K562 (cell line): ENCODE measurements around the gene ACCSL. TPM values are rescaled to one million over a fixed set of nuclear protein-coding genes. Genes with fewer than 3 reads are reported as not detected.

Experiments
- ATAC-seq: fragments of 200-7000 bp; cut with Tn5 transposase; 3 replicates; pipeline ENCODE4 v1.9.1; 2020; ENCODE audit warnings: moderate library complexity
- BruUV-seq: library from RNA; stranded (reverse); fragments of 400-500 nt; replicated peaks from 2 replicates; lab custom pipeline; 2021; lab: Mats Ljungman, UMichigan
- CTCF ChIA-PET: fragments of 300-600 bp; formaldehyde crosslinking; extraction: SDS; loops from one replicate; lab custom pipeline; 2021; ENCODE audit warnings: low intra/inter-chr PET ratio; lab: Yijun Ruan, JAX
- POLR2A ChIA-PET: fragments of 300-600, 350-650 bp; sonication (Branson Sonifier 250); formaldehyde crosslinking; extraction: SDS; loops from one replicate; lab custom pipeline; 2021; ENCODE audit warnings: antibody characterized with exemption, inconsistent platforms; lab: Yijun Ruan, JAX
- DNase-seq, 4 experiments: peaks; one replicate each; pipeline versions ENCODE4 v3.0.0 to v3.0.0-alpha.2; 2011 to 2018; ENCODE audit warnings: low spot score in 3 of 4, mixed read lengths in 3 of 4; ENCODE audit errors: extremely low read depth in 1 of 4
- FAIRE-seq: peaks from 2 replicates; lab custom pipeline; 2011; peaks lifted over from hg19 to GRCh38; lab: Jason Lieb, UNC
- H2AFZ ChIP-seq: 2 replicates; pipeline ENCODE4 v1.6.0; 2011; ENCODE audit warnings: low read depth, low read length, control low read depth, inconsistent platforms
- H3K27ac ChIP-seq: fragments of 200-600 bp; 3 replicates; pipeline ENCODE4 v1.8.0; 2011; ENCODE audit warnings: low read depth, mild to moderate bottlenecking, control low read depth, inconsistent platforms, low read length, moderate library complexity, mixed read lengths; ENCODE audit errors: extremely low read depth
- H3K27me3 ChIP-seq, 2 experiments: fragments of 300-600 bp in 1 of 2; 2 replicates in 1 of 2; 3 replicates in 1 of 2; pipeline versions ENCODE4 v1.6.0 to v1.8.0; 2011; ENCODE audit warnings: inconsistent platforms in 2 of 2, low read length in 2 of 2, mild to moderate bottlenecking in 1 of 2, mixed read lengths in 1 of 2, moderate library complexity in 1 of 2; ENCODE audit not compliant: control insufficient read depth in 2 of 2, insufficient read depth in 2 of 2
- H3K36me3 ChIP-seq: fragments of 300-600 bp; 3 replicates; pipeline ENCODE4 v1.8.0; 2011; ENCODE audit warnings: mild to moderate bottlenecking, low read length, inconsistent platforms; ENCODE audit not compliant: control insufficient read depth, insufficient read depth
- H3K4me1 ChIP-seq, 2 experiments: fragments of 200-600 bp in 1 of 2; replicated peaks in 1 of 2; 2 replicates in 1 of 2; 3 replicates in 1 of 2; pipeline versions ENCODE4 v1.5.1 to v1.8.0; 2011; ENCODE audit warnings: inconsistent platforms in 2 of 2, low read length in 2 of 2, mild to moderate bottlenecking in 1 of 2, mixed read lengths in 1 of 2, moderate library complexity in 1 of 2; ENCODE audit not compliant: control insufficient read depth in 2 of 2, insufficient read depth in 2 of 2
- H3K4me2 ChIP-seq: 2 replicates; pipeline ENCODE4 v1.6.1; 2011; ENCODE audit warnings: low read length, control low read depth, inconsistent platforms, mixed read lengths; ENCODE audit not compliant: insufficient read depth
- H3K4me3 ChIP-seq: fragments of 200-600 bp; sonication (generic), shearing (Covaris generic); 2 replicates; pipeline ENCODE4 v1.5.1; 2016; ENCODE audit warnings: control low read depth, inconsistent platforms
- H3K79me2 ChIP-seq: fragments of 200-600 bp; 3 replicates; pipeline ENCODE4 v1.8.0; 2011; ENCODE audit warnings: low read length, inconsistent platforms; ENCODE audit not compliant: control insufficient read depth, insufficient read depth
- H3K9ac ChIP-seq, 2 experiments: 2 replicates each; pipeline versions ENCODE4 v1.6.0 to v1.6.1; 2011; ENCODE audit warnings: low read depth in 2 of 2, low read length in 2 of 2, control low read depth in 1 of 2, inconsistent platforms in 1 of 2, mild to moderate bottlenecking in 1 of 2, mixed read lengths in 1 of 2; ENCODE audit not compliant: insufficient read depth in 1 of 2
- H3K9me1 ChIP-seq: one replicate; pipeline ENCODE4 v1.6.0; 2011; ENCODE audit warnings: inconsistent platforms, mild to moderate bottlenecking, low read length, moderate library complexity; ENCODE audit not compliant: control insufficient read depth, insufficient read depth
- H3K9me3 ChIP-seq: replicated peaks from 2 replicates; pipeline ENCODE4 v1.5.1; 2011; ENCODE audit warnings: low read depth, low read length, inconsistent platforms; ENCODE audit not compliant: control insufficient read depth, insufficient read depth
- H4K20me1 ChIP-seq: replicated peaks from 2 replicates; pipeline ENCODE4 v1.6.1; 2011; ENCODE audit warnings: low read length, inconsistent platforms, mixed read lengths; ENCODE audit not compliant: control insufficient read depth, insufficient read depth
- BCOR ChIP-seq: fragments of 450-650 bp; IDR thresholded peaks from 2 replicates; pipeline ENCODE4 v1.6.1; 2016
- CAMTA2 ChIP-seq: fragments of 250-450 bp; sonication (Bioruptor Pico); conservative IDR thresholded peaks from 2 replicates; pipeline ENCODE4 v1.5.1; 2022
- CREB1 ChIP-seq, 2 experiments: sonication (generic) in 1 of 2; formaldehyde crosslinking in 1 of 2; IDR thresholded peaks; 2 replicates each; pipeline versions ENCODE4 v1.6.1 to v1.8.0; 2012 to 2022; ENCODE audit warnings: inconsistent platforms in 1 of 2, mild to moderate bottlenecking in 1 of 2, missing genetic modification reagents in 1 of 2, moderate library complexity in 1 of 2
- ELF4 ChIP-seq: fragments of 450-650 bp; formaldehyde crosslinking; IDR thresholded peaks from 2 replicates; pipeline ENCODE4 v1.4.0; 2022; ENCODE audit warnings: missing genetic modification characterization
- KDM4B ChIP-seq, 2 experiments: fragments of 450-650 bp in 1 of 2; sonication (generic) in 1 of 2; IDR thresholded peaks; 2 replicates each; pipeline ENCODE4 v1.6.1; 2016 to 2017; ENCODE audit warnings: borderline replicate concordance in 2 of 2, antibody characterized with exemption in 1 of 2, low read depth in 1 of 2, mild to moderate bottlenecking in 1 of 2
- RAD21 ChIP-seq, 2 experiments: fragments of 250-450 bp in 1 of 2; fragments of 450-650 bp in 1 of 2; sonication (Bioruptor Pico) in 1 of 2; formaldehyde crosslinking in 1 of 2; IDR thresholded peaks in 1 of 2; conservative IDR thresholded peaks in 1 of 2; 2 replicates each; pipeline versions ENCODE4 v1.4.0 to v1.8.0; 2020 to 2022; ENCODE audit warnings: mild to moderate bottlenecking in 2 of 2, moderate library complexity in 1 of 2
- RBFOX2 ChIP-seq: fragments of 200-400 bp; formaldehyde crosslinking; IDR thresholded peaks from 2 replicates; pipeline ENCODE4 v1.6.1; 2017; ENCODE audit warnings: low read depth, mild to moderate bottlenecking, low read length, moderate library complexity
- RBM22 ChIP-seq: fragments of 200-400 bp; formaldehyde crosslinking; IDR thresholded peaks from 2 replicates; pipeline ENCODE4 v1.6.1; 2018; ENCODE audit warnings: low read length, low read depth; ENCODE audit not compliant: poor library complexity, severe bottlenecking
- RBM34 ChIP-seq: fragments of 200-400 bp; formaldehyde crosslinking; IDR thresholded peaks from 2 replicates; pipeline ENCODE4 v1.6.1; 2018; ENCODE audit warnings: low read length, borderline replicate concordance; ENCODE audit not compliant: insufficient read depth
- RHOXF2B ChIP-seq: fragments of 250-450 bp; sonication (Bioruptor Pico); conservative IDR thresholded peaks from 2 replicates; pipeline ENCODE4 v1.5.1; 2021
- TAF1 ChIP-seq: IDR thresholded peaks from 2 replicates; pipeline ENCODE4 v1.6.1; 2011; ENCODE audit warnings: mild to moderate bottlenecking, low read length, moderate library complexity; ENCODE audit not compliant: insufficient read depth, control insufficient read depth, severe bottlenecking; ENCODE audit errors: extremely low read depth
- ZNF232 ChIP-seq: sonication (generic); formaldehyde crosslinking; IDR thresholded peaks from 2 replicates; pipeline ENCODE4 v1.8.0; 2022; ENCODE audit warnings: mild to moderate bottlenecking, missing genetic modification reagents
- WGBS: fragments of 100-300 bp; shearing (Covaris generic); methylation state at CpG from one replicate; pipeline ENCODE4 v1.1.6; 2016; ENCODE audit warnings: low coverage, mixed read lengths; ENCODE audit not compliant: insufficient coverage; ENCODE audit errors: missing lambda C conversion rate; 5-methylcytosine and 5-hydroxymethylcytosine counted together
- in situ Hi-C: fragments of 300-500 bp; cut with MboI; formaldehyde crosslinking; loops from 4 replicates; pipeline ENCODE4 v1.15.0; 2018; ENCODE audit warnings: inconsistent platforms, mixed read lengths
- intact Hi-C: fragments of 100-400 bp; cut with micrococcal nuclease; formaldehyde crosslinking; loops from 2 replicates; pipeline ENCODE4 v1.14.2; 2022
- polyA plus RNA-seq, 8 experiments: library from polyadenylated mRNA; depleted of rRNA in 4 of 8; stranded (reverse) in 5 of 8; unstranded in 3 of 8; fragments of >200 nt; fragmentation: Nextera tagmentation in 2 of 8; fragmentation: Illumina TruSeq in 1 of 8; extraction: Ambion mirVana in 2 of 8; extraction: Trizol in 1 of 8; gene quantifications; 2 replicates each; pipeline versions ENCODE4 v1.2.1 to v1.2.3, GENCODE V29; 2011 to 2014; ENCODE audit warnings: inconsistent platforms in 1 of 8, missing spikeins in 1 of 8
- total RNA-seq, 7 experiments: library from RNA; depleted of rRNA in 6 of 7; stranded (reverse); fragments of >200 nt in 6 of 7; fragmentation: Illumina TruSeq in 2 of 7; extraction: Trizol in 2 of 7; gene quantifications; 2 replicates each; pipeline versions ENCODE4 v1.2.1 to v1.2.3, GENCODE V29; 2011 to 2021; ENCODE audit warnings: low replicate concordance in 1 of 7
- TF ChIP-seq, protein P1 (sequence below): sonication (generic); formaldehyde crosslinking; IDR thresholded peaks from 2 replicates; pipeline ENCODE4 v1.8.1; 2023; ENCODE audit warnings: mild to moderate bottlenecking, missing genetic modification reagents
- TF ChIP-seq, protein P2 (sequence below): fragments of 450-650 bp; IDR thresholded peaks from 2 replicates; pipeline ENCODE4 v1.6.1; 2016; ENCODE audit warnings: low read depth, mild to moderate bottlenecking, moderate library complexity
- TF ChIP-seq, protein P3 (sequence below), 2 experiments: fragments of 450-650 bp in 1 of 2; sonication (generic) in 1 of 2; formaldehyde crosslinking in 1 of 2; IDR thresholded peaks in 1 of 2; conservative IDR thresholded peaks in 1 of 2; 2 replicates each; pipeline versions ENCODE4 v1.6.1 to v1.8.1; 2016 to 2023; ENCODE audit warnings: mild to moderate bottlenecking in 2 of 2, moderate library complexity in 2 of 2, inconsistent platforms in 1 of 2, missing genetic modification reagents in 1 of 2
- TF ChIP-seq, protein P4 (sequence below): IDR thresholded peaks from 3 replicates; pipeline ENCODE4 v1.6.1; 2011; ENCODE audit warnings: borderline replicate concordance, mild to moderate bottlenecking, moderate library complexity; ENCODE audit not compliant: insufficient read length; ENCODE audit errors: extremely low read depth

The ACCSL gene
- total and polyA plus RNA-seq, 9 of the 15 experiments (the other 6 are each of a cell fraction or from before 2014, with no cell fraction given): not detected

DNA sequence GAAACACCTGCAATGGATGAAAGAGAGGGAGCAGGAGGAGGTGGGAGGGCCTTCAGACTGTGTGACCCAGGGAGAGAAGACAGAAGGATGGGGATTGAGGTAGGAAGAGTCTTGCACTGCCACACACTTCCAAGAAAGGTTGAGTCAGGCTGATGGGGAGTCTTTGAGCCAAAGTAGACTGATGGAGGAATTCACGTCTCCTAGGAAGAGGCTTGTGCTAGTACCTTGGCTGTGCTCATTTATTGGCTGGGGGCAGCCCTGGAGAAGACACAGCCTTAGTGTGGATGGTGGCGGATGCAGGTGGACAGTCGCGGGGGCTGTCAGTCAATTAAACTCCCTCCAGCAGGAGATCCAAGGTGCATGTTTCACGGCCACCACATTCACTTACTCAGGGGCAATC lies 16.2 kb upstream of the ACCSL start:
- in situ Hi-C loops: no loop called here
- WGBS: 5% methylated on average over 4 of the region's 5 CpGs
- no peak for TF ChIP-seq RBFOX2
- no peak for TF ChIP-seq RBM34
- TF ChIP-seq RBM22: no peak
- no peak for TF ChIP-seq CREB1 (IDR thresholded peaks at IDR 0.05)
- TF ChIP-seq CREB1 (CRISPR knock-in tag; IDR thresholded peaks at IDR 0.05): no peak
- TF ChIP-seq, protein P1, sequence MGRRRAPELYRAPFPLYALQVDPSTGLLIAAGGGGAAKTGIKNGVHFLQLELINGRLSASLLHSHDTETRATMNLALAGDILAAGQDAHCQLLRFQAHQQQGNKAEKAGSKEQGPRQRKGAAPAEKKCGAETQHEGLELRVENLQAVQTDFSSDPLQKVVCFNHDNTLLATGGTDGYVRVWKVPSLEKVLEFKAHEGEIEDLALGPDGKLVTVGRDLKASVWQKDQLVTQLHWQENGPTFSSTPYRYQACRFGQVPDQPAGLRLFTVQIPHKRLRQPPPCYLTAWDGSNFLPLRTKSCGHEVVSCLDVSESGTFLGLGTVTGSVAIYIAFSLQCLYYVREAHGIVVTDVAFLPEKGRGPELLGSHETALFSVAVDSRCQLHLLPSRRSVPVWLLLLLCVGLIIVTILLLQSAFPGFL (CRISPR knock-in tag): no peak
- TF ChIP-seq ELF4 (CRISPR knock-in tag): no peak
- TF ChIP-seq, protein P2, sequence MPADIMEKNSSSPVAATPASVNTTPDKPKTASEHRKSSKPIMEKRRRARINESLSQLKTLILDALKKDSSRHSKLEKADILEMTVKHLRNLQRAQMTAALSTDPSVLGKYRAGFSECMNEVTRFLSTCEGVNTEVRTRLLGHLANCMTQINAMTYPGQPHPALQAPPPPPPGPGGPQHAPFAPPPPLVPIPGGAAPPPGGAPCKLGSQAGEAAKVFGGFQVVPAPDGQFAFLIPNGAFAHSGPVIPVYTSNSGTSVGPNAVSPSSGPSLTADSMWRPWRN: no peak
- no peak for TF ChIP-seq KDM4B (IDR thresholded peaks at IDR 0.05; ENCODE audit: borderline replicate concordance in 2 of 2, low read depth in 1 of 2)
- TF ChIP-seq, protein P3, sequence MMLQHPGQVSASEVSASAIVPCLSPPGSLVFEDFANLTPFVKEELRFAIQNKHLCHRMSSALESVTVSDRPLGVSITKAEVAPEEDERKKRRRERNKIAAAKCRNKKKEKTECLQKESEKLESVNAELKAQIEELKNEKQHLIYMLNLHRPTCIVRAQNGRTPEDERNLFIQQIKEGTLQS (IDR thresholded peaks at IDR 0.05): no peak
- TF ChIP-seq, protein P3 (CRISPR knock-in tag; conservative IDR thresholded peaks at IDR 0.05): no peak
- no peak for TF ChIP-seq CAMTA2 (CRISPR knock-in tag)
- no peak for TF ChIP-seq BCOR
- TF ChIP-seq RAD21 (CRISPR knock-in tag; conservative IDR thresholded peaks at IDR 0.05 in 1 of 2, IDR thresholded peaks at IDR 0.05 in 1 of 2): no peak
- TF ChIP-seq, protein P4, sequence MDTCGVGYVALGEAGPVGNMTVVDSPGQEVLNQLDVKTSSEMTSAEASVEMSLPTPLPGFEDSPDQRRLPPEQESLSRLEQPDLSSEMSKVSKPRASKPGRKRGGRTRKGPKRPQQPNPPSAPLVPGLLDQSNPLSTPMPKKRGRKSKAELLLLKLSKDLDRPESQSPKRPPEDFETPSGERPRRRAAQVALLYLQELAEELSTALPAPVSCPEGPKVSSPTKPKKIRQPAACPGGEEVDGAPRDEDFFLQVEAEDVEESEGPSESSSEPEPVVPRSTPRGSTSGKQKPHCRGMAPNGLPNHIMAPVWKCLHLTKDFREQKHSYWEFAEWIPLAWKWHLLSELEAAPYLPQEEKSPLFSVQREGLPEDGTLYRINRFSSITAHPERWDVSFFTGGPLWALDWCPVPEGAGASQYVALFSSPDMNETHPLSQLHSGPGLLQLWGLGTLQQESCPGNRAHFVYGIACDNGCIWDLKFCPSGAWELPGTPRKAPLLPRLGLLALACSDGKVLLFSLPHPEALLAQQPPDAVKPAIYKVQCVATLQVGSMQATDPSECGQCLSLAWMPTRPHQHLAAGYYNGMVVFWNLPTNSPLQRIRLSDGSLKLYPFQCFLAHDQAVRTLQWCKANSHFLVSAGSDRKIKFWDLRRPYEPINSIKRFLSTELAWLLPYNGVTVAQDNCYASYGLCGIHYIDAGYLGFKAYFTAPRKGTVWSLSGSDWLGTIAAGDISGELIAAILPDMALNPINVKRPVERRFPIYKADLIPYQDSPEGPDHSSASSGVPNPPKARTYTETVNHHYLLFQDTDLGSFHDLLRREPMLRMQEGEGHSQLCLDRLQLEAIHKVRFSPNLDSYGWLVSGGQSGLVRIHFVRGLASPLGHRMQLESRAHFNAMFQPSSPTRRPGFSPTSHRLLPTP: no peak
- no peak for TF ChIP-seq RHOXF2B
- TF ChIP-seq ZNF232 (CRISPR knock-in tag): no peak
- TF ChIP-seq TAF1: no peak

More for the DNA sequence above, 16.2 kb upstream of the ACCSL start:
- FAIRE-seq: no peak
- no peak overlapping the region for H3K4me2 ChIP-seq
- H3K9ac ChIP-seq: no peak overlapping the region
- H3K4me3 ChIP-seq: no peak overlapping the region
- no peaks in the 10 kb centered on the region for H3K9me3 ChIP-seq
- no TSS peak for BruUV-seq
- no peak overlapping the region for H2AFZ ChIP-seq
- no peak overlapping the region for H3K27ac ChIP-seq
- no peaks in the 10 kb centered on the region for H3K9me1 ChIP-seq
- H4K20me1 ChIP-seq: no peaks in the 10 kb centered on the region
- POLR2A ChIA-PET: no interaction called here
- no peak for ATAC-seq
- no peaks in the 10 kb centered on the region for H3K79me2 ChIP-seq
- H3K4me1 ChIP-seq: peaks cover 0 to 2% of the 10 kb centered on the region in 2 experiments; a peak in 3 of 5 replicates
- intact Hi-C loops: no loop called here
- CTCF ChIA-PET: no interaction called here
- DNase-seq: no peak
- peaks cover 15 to 20% of the 10 kb centered on the region in 2 experiments; a peak in 4 of 5 replicates for H3K27me3 ChIP-seq
- no peaks in the 10 kb centered on the region for H3K36me3 ChIP-seq
